Sigmoid colon (tissue), 4 donors: ENCODE results near the gene PRAMEF13.
"Not testable (repeated sequence)": the region's sequence is repeated elsewhere in the genome, so short reads cannot be mapped to it uniquely, and the experiment has no call there.

Experiments used
- POLR2AphosphoS5 ChIP-seq, 4 donors: sonication (generic); formaldehyde crosslinking; IDR thresholded peaks; one replicate each; pipeline ENCODE4 v1.6.1; 2017; ENCODE audit warnings: antibody characterized with exemption in 4 of 4
- TF ChIP-seq, protein P1 (sequence below), 4 experiments: fragments of 450-650 bp in 3 of 4; fragments of 200-600 bp in 1 of 4; IDR thresholded peaks; one replicate each; pipeline ENCODE4 v1.5.1; 2016 to 2019; ENCODE audit warnings: antibody characterized with exemption in 4 of 4, mild to moderate bottlenecking in 3 of 4, moderate library complexity in 2 of 4

- TF ChIP-seq, protein P1, sequence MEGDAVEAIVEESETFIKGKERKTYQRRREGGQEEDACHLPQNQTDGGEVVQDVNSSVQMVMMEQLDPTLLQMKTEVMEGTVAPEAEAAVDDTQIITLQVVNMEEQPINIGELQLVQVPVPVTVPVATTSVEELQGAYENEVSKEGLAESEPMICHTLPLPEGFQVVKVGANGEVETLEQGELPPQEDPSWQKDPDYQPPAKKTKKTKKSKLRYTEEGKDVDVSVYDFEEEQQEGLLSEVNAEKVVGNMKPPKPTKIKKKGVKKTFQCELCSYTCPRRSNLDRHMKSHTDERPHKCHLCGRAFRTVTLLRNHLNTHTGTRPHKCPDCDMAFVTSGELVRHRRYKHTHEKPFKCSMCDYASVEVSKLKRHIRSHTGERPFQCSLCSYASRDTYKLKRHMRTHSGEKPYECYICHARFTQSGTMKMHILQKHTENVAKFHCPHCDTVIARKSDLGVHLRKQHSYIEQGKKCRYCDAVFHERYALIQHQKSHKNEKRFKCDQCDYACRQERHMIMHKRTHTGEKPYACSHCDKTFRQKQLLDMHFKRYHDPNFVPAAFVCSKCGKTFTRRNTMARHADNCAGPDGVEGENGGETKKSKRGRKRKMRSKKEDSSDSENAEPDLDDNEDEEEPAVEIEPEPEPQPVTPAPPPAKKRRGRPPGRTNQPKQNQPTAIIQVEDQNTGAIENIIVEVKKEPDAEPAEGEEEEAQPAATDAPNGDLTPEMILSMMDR (IDR thresholded peaks at IDR 0.05) = not testable (repeated sequence)
- TF ChIP-seq POLR2AphosphoS5 (IDR thresholded peaks at IDR 0.05) = not testable (repeated sequence)
Observed at GRCh38 chr1:13171548-13171947, 29.7 kb downstream of the PRAMEF13 start, which contains the start of gene PRAMEF9.
